Activated T-helper 1 cell treated with anti-CD3 and anti-CD28 coated beads, Interleukin-2, amount 50 U/mL, for 16 hours (primary cell): ENCODE measurements around the gene FAM110D.

ENCODE experiments used
- DNase-seq, 2 donors: peaks; one replicate each; pipeline ENCODE4 v3.0.0-alpha.2; 2020; ENCODE audit warnings: low read depth in 1 of 2, low spot score in 1 of 2

Gene FAM110D

GRCh38 chr1:26158908-26159742, at the start of gene FAM110D:
TSS of gene FAM110D (plus strand) at chr1:26159079. CDS start at chr1:26161292, 2,213 bp downstream.
- no peak for DNase-seq

DNA sequence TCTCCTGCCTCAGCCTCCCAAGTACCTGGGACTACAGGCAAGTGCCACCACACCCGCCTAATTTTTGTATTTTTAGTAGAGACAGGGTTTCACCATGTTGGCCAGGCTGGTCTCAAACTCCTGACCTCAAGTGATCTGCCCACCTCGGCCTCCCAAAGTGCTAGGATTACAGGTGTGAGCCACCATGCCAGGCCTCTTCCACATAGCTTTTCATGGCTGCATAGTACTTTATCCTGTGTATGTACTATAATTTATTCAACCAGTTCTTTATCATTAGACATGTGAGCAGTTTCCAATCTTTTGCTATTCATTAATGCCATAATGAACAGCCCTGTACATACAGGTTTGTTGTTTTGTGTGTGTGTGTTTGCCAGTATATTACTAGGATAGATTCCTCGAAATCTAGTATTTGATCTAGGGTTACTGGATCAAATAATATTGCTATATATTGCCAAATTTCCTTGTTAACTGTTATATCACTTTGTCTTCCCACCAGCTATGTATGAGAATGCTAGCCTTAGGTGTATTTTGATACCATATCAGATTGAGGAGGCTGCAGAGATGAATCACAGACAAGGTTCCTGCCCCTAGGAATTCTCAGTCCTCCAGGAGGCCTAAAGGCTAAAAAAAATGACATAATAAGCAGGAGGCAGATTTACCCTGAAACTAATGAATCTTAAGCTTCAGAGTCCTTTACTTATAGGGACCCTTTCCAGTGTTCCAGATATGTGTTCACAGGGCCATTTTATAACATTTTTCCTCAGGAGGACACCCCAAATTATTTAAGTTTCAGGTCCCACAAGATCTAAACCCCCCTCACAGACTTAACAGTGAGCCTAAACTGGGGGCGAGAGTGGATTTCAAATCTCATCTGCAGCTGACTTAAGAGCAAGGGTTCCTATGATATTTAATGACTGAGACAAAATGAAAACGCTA, 49.4 kb upstream of the FAM110D start:
- DNase-seq, result no peak

GRCh38 chr1:26110731-26111529, 47.9 kb upstream of the FAM110D start:
- peak; percentile 52 to 61 for DNase-seq

DNA sequence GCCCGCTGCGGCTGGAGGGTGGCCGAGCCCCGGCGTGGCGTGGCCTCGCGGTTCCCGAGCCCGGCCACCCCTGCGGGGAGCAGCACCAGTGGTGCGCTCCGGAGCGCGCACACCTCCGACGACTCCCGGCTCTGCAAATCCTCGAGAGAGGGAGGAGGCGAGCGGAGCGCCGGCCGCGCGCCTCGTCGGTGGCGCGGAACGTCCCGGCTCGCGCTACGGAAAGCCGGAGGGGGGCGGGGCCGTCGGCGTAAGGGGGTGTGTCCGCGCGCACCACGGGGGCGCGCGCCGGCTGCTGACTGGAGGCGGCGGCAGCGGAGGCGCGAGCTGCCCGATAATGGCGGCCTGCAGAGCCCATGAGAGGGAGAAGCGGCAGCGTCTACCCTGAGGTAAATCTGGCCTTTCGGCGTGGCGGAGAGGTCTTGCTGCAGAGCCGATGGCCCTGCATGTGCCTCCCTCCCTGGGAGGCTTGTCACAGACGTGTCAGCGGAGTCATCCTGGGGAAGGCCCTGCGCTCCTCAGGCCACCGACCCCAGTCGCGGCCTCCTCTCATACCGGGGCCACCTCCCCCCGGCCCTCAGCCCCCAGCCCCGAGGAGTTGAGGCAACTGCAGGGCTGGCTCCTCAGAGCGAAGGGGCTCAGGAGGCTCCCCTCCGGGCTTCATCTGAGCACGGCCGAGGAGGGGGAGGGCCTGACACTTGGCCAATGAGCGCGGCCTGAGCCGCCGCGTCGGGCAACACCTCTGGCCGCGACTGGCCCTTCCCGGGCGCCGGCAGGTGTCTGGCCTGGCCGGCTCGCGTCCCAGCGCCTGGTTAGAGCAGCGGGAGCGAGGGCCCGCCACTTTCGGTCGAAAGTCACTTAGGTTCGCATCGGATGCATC, 47.1 kb upstream of the FAM110D start, which contains the start of gene PDIK1L:
Gene PDIK1L (plus strand): TSS at position 295 of the 877 bp plus-strand sequence. CDS start 2,485 bp downstream, outside the sequence.
- peak; percentile 90 to 94 for DNase-seq

DNA sequence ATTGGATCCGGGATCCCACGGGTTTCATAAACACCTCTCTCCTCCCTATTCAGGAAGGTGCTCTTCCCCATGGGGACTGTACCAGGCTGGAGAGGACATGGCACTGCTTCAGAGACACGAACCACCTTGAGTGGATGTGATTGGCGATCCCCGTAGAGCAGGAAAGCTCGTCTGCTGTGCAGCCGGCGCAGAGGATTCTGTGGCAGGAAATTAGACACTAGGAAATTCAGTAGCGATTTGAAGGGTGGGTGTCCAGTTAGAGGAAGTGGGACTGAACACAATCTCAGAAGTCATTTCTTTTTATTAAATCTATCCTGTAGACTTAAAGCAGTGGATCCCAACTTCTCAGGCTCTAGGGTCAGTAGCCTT, 46.5 kb upstream of the FAM110D start:
- no peak for DNase-seq

GRCh38 chr1:26114165-26114927, 44.5 kb upstream of the FAM110D start:
- DNase-seq, result no peak

- no peak for DNase-seq
Observed at GRCh38 chr1:26119892-26120608, 38.8 kb upstream of the FAM110D start.

DNA sequence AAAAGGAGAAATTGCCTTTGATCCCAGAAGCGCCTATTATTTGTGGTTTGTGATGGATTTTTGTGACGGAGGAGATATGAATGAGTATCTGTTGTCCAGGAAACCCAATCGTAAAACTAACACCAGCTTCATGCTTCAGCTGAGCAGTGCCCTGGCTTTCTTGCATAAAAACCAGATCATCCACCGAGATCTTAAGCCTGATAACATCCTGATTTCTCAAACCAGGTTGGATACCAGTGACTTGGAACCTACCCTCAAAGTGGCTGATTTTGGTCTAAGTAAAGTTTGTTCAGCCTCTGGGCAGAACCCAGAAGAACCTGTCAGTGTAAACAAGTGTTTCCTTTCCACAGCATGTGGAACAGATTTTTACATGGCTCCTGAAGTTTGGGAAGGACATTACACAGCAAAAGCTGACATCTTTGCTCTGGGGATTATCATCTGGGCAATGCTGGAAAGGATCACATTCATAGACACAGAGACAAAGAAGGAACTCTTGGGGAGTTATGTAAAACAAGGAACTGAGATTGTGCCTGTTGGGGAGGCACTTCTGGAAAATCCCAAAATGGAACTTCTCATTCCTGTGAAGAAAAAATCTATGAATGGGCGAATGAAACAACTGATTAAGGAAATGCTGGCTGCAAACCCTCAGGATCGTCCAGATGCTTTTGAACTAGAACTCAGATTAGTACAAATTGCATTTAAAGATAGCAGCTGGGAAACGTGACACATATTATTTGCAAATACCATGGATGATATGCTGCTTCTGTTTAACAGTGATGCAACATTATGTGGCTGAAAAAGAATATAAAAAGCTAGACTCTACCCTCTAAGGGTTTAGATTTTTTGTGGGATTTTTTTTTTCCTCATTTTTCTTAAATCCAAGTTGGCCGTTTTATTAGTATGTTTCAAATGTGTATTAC, 36.8 kb upstream of the FAM110D start:
- no peak for DNase-seq

DNA sequence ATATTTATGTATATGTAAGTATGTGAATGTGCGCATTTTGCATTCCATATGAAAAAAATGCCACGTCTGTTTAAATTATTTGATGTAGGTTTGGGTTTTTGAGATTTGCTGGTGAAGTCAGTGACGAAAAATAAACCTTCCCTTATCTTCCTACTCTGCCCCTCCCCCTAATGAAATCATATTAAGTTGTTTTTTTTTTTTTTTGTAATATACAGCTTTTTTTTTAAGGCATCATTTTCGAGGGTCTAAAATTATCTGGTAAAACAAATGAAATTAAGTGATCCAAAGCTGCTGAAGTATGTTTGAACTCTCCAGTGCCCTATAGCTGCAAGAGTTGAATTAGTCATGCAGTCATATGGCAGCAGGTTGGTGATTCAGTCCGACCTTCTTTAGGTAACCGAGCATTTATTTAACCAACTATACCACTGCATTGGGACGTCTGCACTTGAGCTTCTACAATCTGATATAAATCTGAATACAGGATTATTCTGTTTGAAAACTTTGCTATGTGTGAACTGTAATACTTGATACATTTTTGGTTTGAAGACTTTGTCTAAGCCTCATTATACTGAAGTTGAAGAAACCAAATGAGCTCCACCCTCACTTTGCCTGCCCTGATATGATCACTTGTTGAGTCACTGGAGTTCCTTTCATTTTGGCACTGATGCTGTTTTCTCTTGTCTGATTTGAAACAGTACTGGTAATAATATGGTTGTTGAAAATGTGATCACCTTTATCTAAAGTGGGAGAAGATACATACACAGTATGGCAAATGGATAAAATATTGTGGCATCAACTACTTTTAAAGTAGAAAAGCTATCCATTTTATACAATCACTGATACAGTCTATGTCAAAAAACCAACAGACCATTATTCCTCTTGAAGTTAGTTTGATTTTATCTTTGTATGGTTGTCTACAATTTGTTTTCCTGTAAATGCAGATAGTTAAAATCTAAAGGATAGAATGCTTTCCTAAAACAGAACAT, 35.6 kb upstream of the FAM110D start:
- no peak for DNase-seq

DNA sequence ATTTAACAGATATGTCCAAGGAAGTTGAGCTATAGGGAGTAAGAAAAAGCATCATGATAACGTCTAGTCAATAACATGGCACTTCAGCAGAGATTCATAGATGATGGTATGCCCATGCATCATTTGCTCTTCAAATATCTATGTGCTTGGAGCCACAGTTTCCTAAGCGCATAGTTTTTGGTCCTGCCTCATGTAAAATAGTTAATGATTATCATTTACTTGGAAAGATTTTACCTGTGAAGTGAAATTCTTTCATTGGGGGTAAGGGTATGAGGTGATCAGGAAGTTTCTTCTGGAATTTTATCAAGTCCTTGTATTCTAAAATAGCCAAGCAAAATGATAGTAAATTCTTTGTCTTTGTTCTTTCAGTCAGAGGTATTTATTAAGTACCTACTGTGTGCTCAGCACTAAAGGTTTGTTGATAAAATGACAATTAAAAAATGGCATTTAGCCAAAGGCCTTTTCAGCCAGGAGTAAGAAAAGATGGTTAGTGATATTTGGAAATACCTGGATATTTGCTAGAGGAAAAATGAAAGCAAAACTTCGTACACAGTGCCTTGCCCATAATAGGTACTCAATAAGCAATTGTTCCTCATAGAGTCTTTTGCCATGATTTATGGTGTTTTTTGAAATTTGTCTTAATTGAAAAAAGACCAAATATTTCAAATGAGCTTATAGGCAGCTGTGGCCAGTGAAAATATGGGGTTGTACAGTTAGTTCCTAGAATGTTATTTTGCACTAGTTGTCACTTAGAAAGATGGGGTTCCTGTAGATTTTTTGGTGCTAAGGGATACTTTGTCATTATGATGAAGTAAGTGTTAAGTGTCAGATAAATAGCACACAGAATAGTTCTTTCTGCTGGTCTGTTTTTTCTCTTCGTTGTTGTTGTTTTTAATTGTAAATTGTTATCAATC, 34.2 kb upstream of the FAM110D start:
- no peak for DNase-seq

- no peak for DNase-seq
Observed at GRCh38 chr1:26125382-26125781, 33.5 kb upstream of the FAM110D start.

DNA sequence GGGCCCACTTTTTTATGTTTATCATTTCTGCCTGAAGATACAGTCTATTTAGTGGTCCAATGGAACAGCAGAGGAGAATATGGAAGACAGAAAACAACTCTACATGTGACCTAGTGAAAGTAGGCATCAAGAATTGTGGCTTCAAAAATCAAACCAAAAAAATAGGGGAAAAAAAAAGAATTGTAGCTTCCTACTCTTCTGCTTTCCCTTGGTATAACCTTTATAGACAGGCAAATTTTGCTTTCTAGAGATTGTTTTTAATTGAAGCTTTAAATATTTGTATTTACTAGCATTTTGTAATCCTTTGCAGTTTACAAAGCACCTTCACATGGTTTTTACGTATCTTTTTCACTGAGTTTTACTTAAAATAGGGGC, 32.9 kb upstream of the FAM110D start:
- DNase-seq, result no peak

DNA sequence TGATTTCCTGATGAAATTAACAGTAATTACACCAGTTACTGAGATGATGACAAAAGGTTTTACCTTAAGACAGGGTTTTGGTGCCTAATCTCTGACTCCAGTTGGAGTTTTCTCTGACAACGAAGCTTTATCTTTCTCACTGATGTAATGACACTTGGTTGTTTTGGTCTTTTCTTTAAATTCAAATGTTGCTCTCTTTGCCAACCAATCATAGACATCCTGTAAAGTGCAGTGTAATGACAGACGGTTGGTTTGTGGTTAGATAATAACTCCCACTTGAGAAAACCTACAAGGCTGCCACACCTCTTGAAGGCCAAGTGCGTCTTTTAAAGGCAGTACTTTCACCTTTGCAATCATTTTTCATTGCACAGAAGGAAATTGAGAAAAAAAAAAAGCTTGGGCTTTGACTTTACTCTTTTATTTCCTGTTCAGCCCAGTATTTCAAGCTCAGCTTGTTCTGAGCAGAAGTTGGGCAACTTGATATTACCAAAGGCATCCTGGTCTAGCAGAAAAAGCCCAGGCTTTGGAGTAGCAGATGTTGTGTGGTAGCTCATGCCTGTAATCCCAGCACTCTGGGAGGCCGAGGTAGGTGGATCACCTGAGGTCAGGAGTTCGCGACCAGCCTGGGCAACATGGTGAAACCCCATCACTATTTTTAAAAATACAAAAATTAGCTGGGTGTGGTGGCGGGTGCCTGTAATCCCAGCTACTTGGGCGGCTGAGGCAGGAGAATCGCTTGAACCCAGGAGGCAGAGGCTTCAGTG, 32.4 kb upstream of the FAM110D start:
- DNase-seq, result no peak

DNA sequence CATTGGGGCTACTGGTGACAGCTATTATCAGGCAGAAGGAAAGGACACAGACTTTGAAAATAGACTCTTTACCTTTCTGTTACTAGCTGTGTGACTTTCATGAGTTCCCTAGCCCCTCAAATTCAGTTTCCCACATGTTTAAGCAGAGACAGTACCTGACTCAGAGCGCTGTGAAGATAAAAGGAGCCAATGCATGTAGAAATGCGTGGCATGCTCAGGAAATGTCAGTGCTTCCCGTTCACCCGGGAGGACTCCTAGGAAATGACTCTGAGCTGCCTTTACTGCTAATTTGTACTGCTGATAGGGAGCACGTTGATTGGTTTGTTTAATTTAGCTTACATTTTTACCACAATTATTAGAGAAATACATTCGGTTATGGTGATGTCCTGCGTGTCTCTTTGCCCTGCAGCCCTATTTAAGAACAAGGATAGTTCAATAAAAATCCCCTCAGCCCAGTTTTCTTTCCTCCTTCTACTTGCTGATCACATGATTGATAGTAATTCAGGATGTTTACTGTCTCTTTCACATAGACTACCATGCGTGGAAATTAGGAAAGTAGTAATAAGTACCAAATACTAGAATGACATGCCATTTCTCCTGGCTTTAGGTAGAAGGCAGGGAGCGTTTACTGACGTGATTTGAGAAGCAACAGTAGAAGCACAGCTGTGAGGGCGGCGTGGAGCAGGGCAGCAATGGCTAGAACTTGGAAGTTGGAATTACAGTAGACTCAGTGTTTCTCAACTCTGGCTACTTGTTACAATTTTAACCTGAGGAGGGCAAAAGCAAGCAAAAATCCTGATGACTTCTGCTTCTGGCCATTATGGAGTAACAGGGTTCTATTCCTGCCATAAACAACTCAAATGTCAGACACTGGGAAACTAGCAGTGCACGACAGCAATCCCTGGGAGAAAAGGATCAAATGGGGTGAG, 31.4 kb upstream of the FAM110D start:
- no peak for DNase-seq
